ENCODE measurements around the gene NTN1. TPM values are rescaled to one million over a fixed set of nuclear protein-coding genes. Genes with fewer than 3 reads are reported as not detected.

The NTN1 gene
- polyA plus RNA-seq, 1 donor from 2014 or later, result 16.2 TPM

GRCh38 chr17:9266697-9267117 lies 245.4 kb downstream of the NTN1 start:
- no peaks in the 10 kb centered on the region for H3K27me3 ChIP-seq (ENCODE audit: insufficient read depth, low read depth, low read length)
- TF ChIP-seq, protein P1, sequence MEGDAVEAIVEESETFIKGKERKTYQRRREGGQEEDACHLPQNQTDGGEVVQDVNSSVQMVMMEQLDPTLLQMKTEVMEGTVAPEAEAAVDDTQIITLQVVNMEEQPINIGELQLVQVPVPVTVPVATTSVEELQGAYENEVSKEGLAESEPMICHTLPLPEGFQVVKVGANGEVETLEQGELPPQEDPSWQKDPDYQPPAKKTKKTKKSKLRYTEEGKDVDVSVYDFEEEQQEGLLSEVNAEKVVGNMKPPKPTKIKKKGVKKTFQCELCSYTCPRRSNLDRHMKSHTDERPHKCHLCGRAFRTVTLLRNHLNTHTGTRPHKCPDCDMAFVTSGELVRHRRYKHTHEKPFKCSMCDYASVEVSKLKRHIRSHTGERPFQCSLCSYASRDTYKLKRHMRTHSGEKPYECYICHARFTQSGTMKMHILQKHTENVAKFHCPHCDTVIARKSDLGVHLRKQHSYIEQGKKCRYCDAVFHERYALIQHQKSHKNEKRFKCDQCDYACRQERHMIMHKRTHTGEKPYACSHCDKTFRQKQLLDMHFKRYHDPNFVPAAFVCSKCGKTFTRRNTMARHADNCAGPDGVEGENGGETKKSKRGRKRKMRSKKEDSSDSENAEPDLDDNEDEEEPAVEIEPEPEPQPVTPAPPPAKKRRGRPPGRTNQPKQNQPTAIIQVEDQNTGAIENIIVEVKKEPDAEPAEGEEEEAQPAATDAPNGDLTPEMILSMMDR (IDR thresholded peaks at IDR 0.05; ENCODE audit: poor library complexity, severe bottlenecking), result no peak
- TF ChIP-seq MXI1 (conservative IDR thresholded peaks at IDR 0.05; ENCODE audit: poor library complexity, severe bottlenecking), result no peak
- no peak for TF ChIP-seq EZH2 (IDR thresholded peaks at IDR 0.05; ENCODE audit: borderline replicate concordance, insufficient read depth, low read length, poor library complexity, severe bottlenecking)
- no peak for TF ChIP-seq SMC3 (conservative IDR thresholded peaks at IDR 0.05; ENCODE audit: poor library complexity)
- TF ChIP-seq, protein P2, sequence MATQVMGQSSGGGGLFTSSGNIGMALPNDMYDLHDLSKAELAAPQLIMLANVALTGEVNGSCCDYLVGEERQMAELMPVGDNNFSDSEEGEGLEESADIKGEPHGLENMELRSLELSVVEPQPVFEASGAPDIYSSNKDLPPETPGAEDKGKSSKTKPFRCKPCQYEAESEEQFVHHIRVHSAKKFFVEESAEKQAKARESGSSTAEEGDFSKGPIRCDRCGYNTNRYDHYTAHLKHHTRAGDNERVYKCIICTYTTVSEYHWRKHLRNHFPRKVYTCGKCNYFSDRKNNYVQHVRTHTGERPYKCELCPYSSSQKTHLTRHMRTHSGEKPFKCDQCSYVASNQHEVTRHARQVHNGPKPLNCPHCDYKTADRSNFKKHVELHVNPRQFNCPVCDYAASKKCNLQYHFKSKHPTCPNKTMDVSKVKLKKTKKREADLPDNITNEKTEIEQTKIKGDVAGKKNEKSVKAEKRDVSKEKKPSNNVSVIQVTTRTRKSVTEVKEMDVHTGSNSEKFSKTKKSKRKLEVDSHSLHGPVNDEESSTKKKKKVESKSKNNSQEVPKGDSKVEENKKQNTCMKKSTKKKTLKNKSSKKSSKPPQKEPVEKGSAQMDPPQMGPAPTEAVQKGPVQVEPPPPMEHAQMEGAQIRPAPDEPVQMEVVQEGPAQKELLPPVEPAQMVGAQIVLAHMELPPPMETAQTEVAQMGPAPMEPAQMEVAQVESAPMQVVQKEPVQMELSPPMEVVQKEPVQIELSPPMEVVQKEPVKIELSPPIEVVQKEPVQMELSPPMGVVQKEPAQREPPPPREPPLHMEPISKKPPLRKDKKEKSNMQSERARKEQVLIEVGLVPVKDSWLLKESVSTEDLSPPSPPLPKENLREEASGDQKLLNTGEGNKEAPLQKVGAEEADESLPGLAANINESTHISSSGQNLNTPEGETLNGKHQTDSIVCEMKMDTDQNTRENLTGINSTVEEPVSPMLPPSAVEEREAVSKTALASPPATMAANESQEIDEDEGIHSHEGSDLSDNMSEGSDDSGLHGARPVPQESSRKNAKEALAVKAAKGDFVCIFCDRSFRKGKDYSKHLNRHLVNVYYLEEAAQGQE (IDR thresholded peaks at IDR 0.05; ENCODE audit: borderline replicate concordance), result no peak
- no peak for TF ChIP-seq TAF1 (IDR thresholded peaks at IDR 0.05; ENCODE audit: low read depth)
- no peak for TF ChIP-seq RAD21 (conservative IDR thresholded peaks at IDR 0.05)
- no peak for TF ChIP-seq EP300 (conservative IDR thresholded peaks at IDR 0.05; ENCODE audit: poor library complexity, severe bottlenecking)
- TF ChIP-seq POLR2AphosphoS5 (IDR thresholded peaks at IDR 0.05), result no peak
- H3K79me2 ChIP-seq (replicated peaks; ENCODE audit: insufficient read depth, low read length), result no peaks in the 10 kb centered on the region
- H3F3A ChIP-seq (ENCODE audit: insufficient read depth, low read length, poor library complexity, severe bottlenecking), result no peaks in the 10 kb centered on the region
- H3K4me2 ChIP-seq (ENCODE audit: low read length), result no peak overlapping the region
- no peak overlapping the region for H3K9ac ChIP-seq (ENCODE audit: low read length)
- no peaks in the 10 kb centered on the region for H3K36me3 ChIP-seq (ENCODE audit: insufficient read depth, low read length)
- H4K20me1 ChIP-seq (ENCODE audit: insufficient read depth), result no peaks in the 10 kb centered on the region
- no peak overlapping the region for H2AFZ ChIP-seq (ENCODE audit: low read depth, low read length)
- no peaks in the 10 kb centered on the region for H3K9me2 ChIP-seq (ENCODE audit: insufficient read depth, low read length)
- no peak overlapping the region for H3K4me3 ChIP-seq (ENCODE audit: low read length)
- H3K9me3 ChIP-seq (ENCODE audit: low read length), result no peaks in the 10 kb centered on the region
- H3K27ac ChIP-seq (ENCODE audit: low read length), result no peak overlapping the region

DNA sequence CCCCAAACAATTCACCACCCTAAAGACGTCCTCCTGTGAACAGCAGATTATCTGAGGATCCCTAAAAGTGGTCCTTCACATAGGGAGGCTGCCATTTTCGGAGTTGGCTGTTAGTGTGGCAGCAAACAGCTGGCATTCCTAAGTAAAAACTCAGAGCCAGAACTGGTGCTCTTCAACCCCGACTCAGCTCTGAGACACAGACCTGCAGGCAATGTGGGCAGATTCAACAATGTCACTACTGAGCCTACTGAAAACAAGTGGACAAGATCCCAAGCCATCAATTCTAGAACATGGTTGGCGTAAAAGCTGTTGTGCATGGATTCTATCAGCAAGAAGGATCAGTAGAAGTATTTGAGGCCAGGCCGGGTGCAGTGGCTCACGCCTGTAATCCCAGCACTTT lies 247.2 kb downstream of the NTN1 start:
- no peak overlapping the region for H3K9ac ChIP-seq (ENCODE audit: low read length)
- no peaks in the 10 kb centered on the region for H3K9me3 ChIP-seq (ENCODE audit: low read length)
- H2AFZ ChIP-seq (ENCODE audit: low read depth, low read length), result no peak overlapping the region
- no peaks in the 10 kb centered on the region for H3K9me2 ChIP-seq (ENCODE audit: insufficient read depth, low read length)
- H3K36me3 ChIP-seq (ENCODE audit: insufficient read depth, low read length), result no peaks in the 10 kb centered on the region
- TF ChIP-seq POLR2AphosphoS5 (IDR thresholded peaks at IDR 0.05) (no peak), RAD21 (conservative IDR thresholded peaks at IDR 0.05) (no peak), EZH2 (IDR thresholded peaks at IDR 0.05; ENCODE audit: borderline replicate concordance, insufficient read depth, low read length, poor library complexity, severe bottlenecking) (no peak), MXI1 (conservative IDR thresholded peaks at IDR 0.05; ENCODE audit: poor library complexity, severe bottlenecking) (no peak), SMC3 (conservative IDR thresholded peaks at IDR 0.05; ENCODE audit: poor library complexity) (no peak), EP300 (conservative IDR thresholded peaks at IDR 0.05; ENCODE audit: poor library complexity, severe bottlenecking) (no peak), TAF1 (IDR thresholded peaks at IDR 0.05; ENCODE audit: low read depth) (no peak)
- TF ChIP-seq, protein P2 (IDR thresholded peaks at IDR 0.05; ENCODE audit: borderline replicate concordance), result no peak
- TF ChIP-seq, protein P1 (IDR thresholded peaks at IDR 0.05; ENCODE audit: poor library complexity, severe bottlenecking), result no peak
- no peaks in the 10 kb centered on the region for H3K79me2 ChIP-seq (replicated peaks; ENCODE audit: insufficient read depth, low read length)
- no peak overlapping the region for H3K4me2 ChIP-seq (ENCODE audit: low read length)
- no peak overlapping the region for H3K27ac ChIP-seq (ENCODE audit: low read length)
- no peaks in the 10 kb centered on the region for H3F3A ChIP-seq (ENCODE audit: insufficient read depth, low read length, poor library complexity, severe bottlenecking)
- H3K27me3 ChIP-seq (ENCODE audit: insufficient read depth, low read depth, low read length), result no peaks in the 10 kb centered on the region
- no peaks in the 10 kb centered on the region for H4K20me1 ChIP-seq (ENCODE audit: insufficient read depth)
- no peak overlapping the region for H3K4me3 ChIP-seq (ENCODE audit: low read length)

Data from neural cell (in vitro differentiated cells).